ENCODE measurements around the gene SLX9.

SLX9 gene

GRCh38 chr21:44948426-44949120 lies 8.7 kb downstream of the SLX9 start:
- no peak for TF ChIP-seq POLR2AphosphoS5 (IDR thresholded peaks at IDR 0.05; ENCODE audit: low read depth)
- no peak for TF ChIP-seq REST (IDR thresholded peaks at IDR 0.05; ENCODE audit: insufficient replicate concordance, low read depth)
- no peak for TF ChIP-seq SPI1 (IDR thresholded peaks at IDR 0.05; ENCODE audit: borderline replicate concordance, low read depth)
- no peak for TF ChIP-seq GABPA (IDR thresholded peaks at IDR 0.05; ENCODE audit: low read depth)
- no peak for TF ChIP-seq CTCF (IDR thresholded peaks at IDR 0.05; ENCODE audit: insufficient read depth, low read length)
- DNase-seq (ENCODE audit: low read depth in 1 of 2, low spot score in 1 of 2) = no peak
- Histone ChIP-seq H3K27me3 (ENCODE audit: insufficient read depth, poor library complexity, severe bottlenecking) (no peaks in the 10 kb centered on the region), H3K27ac (replicated peaks) (no peak overlapping the region), H3K4me3 (replicated peaks; ENCODE audit: insufficient read depth, low read length) (no peak overlapping the region)

DNA sequence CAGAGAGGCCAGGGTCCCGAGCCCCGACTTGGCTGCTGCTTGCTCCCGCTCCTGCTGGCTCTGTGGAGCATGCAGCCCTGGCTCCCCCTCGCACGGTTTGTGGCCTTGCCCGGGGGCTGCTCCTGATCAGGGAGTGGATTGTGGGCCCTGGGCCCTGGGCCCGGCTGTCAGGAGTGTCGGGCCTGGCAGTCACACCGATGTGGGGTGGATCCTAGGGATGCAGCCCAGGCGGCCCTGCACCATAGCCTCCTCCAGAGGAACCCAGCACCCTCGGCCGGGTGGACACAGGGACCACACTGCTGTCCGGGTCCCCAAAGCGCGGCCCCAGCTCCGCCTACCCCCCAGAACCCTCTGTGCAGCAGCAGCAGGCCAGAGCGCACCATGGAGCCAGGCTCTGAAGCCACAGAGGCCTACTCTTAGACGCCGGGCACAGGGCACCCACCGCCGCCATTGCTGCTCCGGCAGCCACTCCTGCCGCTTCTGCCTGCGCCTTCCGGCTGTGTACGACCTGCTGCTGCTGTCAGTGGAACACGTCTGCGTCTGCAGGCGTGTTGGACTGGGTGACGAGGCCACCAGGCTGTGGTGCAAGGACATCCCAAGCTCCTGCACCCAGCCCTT lies 9.4 kb downstream of the SLX9 start:
- Histone ChIP-seq H3K27ac (replicated peaks) (no peak overlapping the region), H3K4me3 (replicated peaks; ENCODE audit: insufficient read depth, low read length) (no peak overlapping the region), H3K27me3 (ENCODE audit: insufficient read depth, poor library complexity, severe bottlenecking) (no peaks in the 10 kb centered on the region)
- TF ChIP-seq SPI1 (IDR thresholded peaks at IDR 0.05; ENCODE audit: borderline replicate concordance, low read depth) (no peak), GABPA (IDR thresholded peaks at IDR 0.05; ENCODE audit: low read depth) (no peak), POLR2AphosphoS5 (IDR thresholded peaks at IDR 0.05; ENCODE audit: low read depth) (no peak), CTCF (IDR thresholded peaks at IDR 0.05; ENCODE audit: insufficient read depth, low read length) (no peak), REST (IDR thresholded peaks at IDR 0.05; ENCODE audit: insufficient replicate concordance, low read depth) (no peak)
- DNase-seq (ENCODE audit: low read depth in 1 of 2, low spot score in 1 of 2) = no peak

- Histone ChIP-seq H3K27ac (replicated peaks) (no peak overlapping the region), H3K27me3 (ENCODE audit: insufficient read depth, poor library complexity, severe bottlenecking) (no peaks in the 10 kb centered on the region), H3K4me3 (replicated peaks; ENCODE audit: insufficient read depth, low read length) (no peak overlapping the region)
- DNase-seq (ENCODE audit: low read depth in 1 of 2, low spot score in 1 of 2) = peak in 1 of 2 experiments; percentile 67
- TF ChIP-seq GABPA (IDR thresholded peaks at IDR 0.05; ENCODE audit: low read depth) = no peak
- TF ChIP-seq SPI1 (IDR thresholded peaks at IDR 0.05; ENCODE audit: borderline replicate concordance, low read depth) = no peak
- peak; percentile 83 for TF ChIP-seq CTCF (IDR thresholded peaks at IDR 0.05; ENCODE audit: insufficient read depth, low read length)
- TF ChIP-seq REST (IDR thresholded peaks at IDR 0.05; ENCODE audit: insufficient replicate concordance, low read depth) = no peak
- no peak for TF ChIP-seq POLR2AphosphoS5 (IDR thresholded peaks at IDR 0.05; ENCODE audit: low read depth)
Observed at GRCh38 chr21:44949779-44950198, 10.0 kb downstream of the SLX9 start.

Measured in HL-60 (cell line).